ENCODE results near the gene CSTPP1.

The CSTPP1 gene

GRCh38 chr11:46970913-46971625, 34.5 kb downstream of the CSTPP1 start:
- H3K36me3 ChIP-seq (ENCODE audit: control insufficient read depth, low read length) = no peaks in the 10 kb centered on the region; the same call in 1 of the 2 replicates
- H3K4me2 ChIP-seq (ENCODE audit: low read length) = no peak overlapping the region
- no peak for TF ChIP-seq CTCF (IDR thresholded peaks at IDR 0.05; ENCODE audit: low read depth, low read length, poor library complexity, severe bottlenecking)
- TF ChIP-seq EZH2phosphoT487 (IDR thresholded peaks at IDR 0.05; ENCODE audit: borderline replicate concordance, low read length) = no peak
- H3K27me3 ChIP-seq (ENCODE audit: control insufficient read depth, low read length) = no peaks in the 10 kb centered on the region
- H4K20me1 ChIP-seq (ENCODE audit: control insufficient read depth, insufficient read depth, low read depth, low read length) = no peaks in the 10 kb centered on the region
- no peaks in the 10 kb centered on the region for H3F3A ChIP-seq (ENCODE audit: control insufficient read depth, insufficient read depth)
- H3K9me3 ChIP-seq (ENCODE audit: control insufficient read depth, insufficient read depth, low read length) = no peaks in the 10 kb centered on the region
- no peak overlapping the region for H3K4me3 ChIP-seq (ENCODE audit: low read length)
- no peak overlapping the region for H3K27ac ChIP-seq (ENCODE audit: low read depth, low read length)
- H3K79me2 ChIP-seq (ENCODE audit: control insufficient read depth, low read length) = no peaks in the 10 kb centered on the region
- H3K9me2 ChIP-seq (replicated peaks; ENCODE audit: control insufficient read depth, low read length) = no peaks in the 10 kb centered on the region
- H3K4me1 ChIP-seq (ENCODE audit: control insufficient read depth, low read length) = no peaks in the 10 kb centered on the region

GRCh38 chr11:46972343-46972742, 35.8 kb downstream of the CSTPP1 start:
- no peaks in the 10 kb centered on the region for H3K79me2 ChIP-seq (ENCODE audit: control insufficient read depth, low read length)
- TF ChIP-seq EZH2phosphoT487 (IDR thresholded peaks at IDR 0.05; ENCODE audit: borderline replicate concordance, low read length) = no peak
- H3K36me3 ChIP-seq (ENCODE audit: control insufficient read depth, low read length) = no peaks in the 10 kb centered on the region; the same call in 1 of the 2 replicates
- no peaks in the 10 kb centered on the region for H3K27me3 ChIP-seq (ENCODE audit: control insufficient read depth, low read length)
- H4K20me1 ChIP-seq (ENCODE audit: control insufficient read depth, insufficient read depth, low read depth, low read length) = no peaks in the 10 kb centered on the region
- H3K4me2 ChIP-seq (ENCODE audit: low read length) = no peak overlapping the region
- H3K27ac ChIP-seq (ENCODE audit: low read depth, low read length) = no peak overlapping the region
- no peaks in the 10 kb centered on the region for H3F3A ChIP-seq (ENCODE audit: control insufficient read depth, insufficient read depth)
- no peaks in the 10 kb centered on the region for H3K9me3 ChIP-seq (ENCODE audit: control insufficient read depth, insufficient read depth, low read length)
- H3K4me3 ChIP-seq (ENCODE audit: low read length) = no peak overlapping the region
- H3K9me2 ChIP-seq (replicated peaks; ENCODE audit: control insufficient read depth, low read length) = no peaks in the 10 kb centered on the region
- peaks cover 10% of the 10 kb centered on the region for H3K4me1 ChIP-seq (ENCODE audit: control insufficient read depth, low read length)

GRCh38 chr11:46972821-46973220, 36.3 kb downstream of the CSTPP1 start:
- Histone ChIP-seq H3F3A (ENCODE audit: control insufficient read depth, insufficient read depth) (no peaks in the 10 kb centered on the region), H3K9me3 (ENCODE audit: control insufficient read depth, insufficient read depth, low read length) (no peaks in the 10 kb centered on the region), H3K4me1 (ENCODE audit: control insufficient read depth, low read length) (peaks cover 11% of the 10 kb centered on the region), H3K27ac (ENCODE audit: low read depth, low read length) (no peak overlapping the region), H3K36me3 (ENCODE audit: control insufficient read depth, low read length) (no peaks in the 10 kb centered on the region; the same call in 1 of the 2 replicates), H3K4me3 (ENCODE audit: low read length) (no peak overlapping the region), H3K79me2 (ENCODE audit: control insufficient read depth, low read length) (no peaks in the 10 kb centered on the region), H3K4me2 (ENCODE audit: low read length) (no peak overlapping the region), H3K9me2 (replicated peaks; ENCODE audit: control insufficient read depth, low read length) (no peaks in the 10 kb centered on the region), H4K20me1 (ENCODE audit: control insufficient read depth, insufficient read depth, low read depth, low read length) (no peaks in the 10 kb centered on the region), H3K27me3 (ENCODE audit: control insufficient read depth, low read length) (no peaks in the 10 kb centered on the region)
- no peak for TF ChIP-seq EZH2phosphoT487 (IDR thresholded peaks at IDR 0.05; ENCODE audit: borderline replicate concordance, low read length)

GRCh38 chr11:46976182-46976854, 39.8 kb downstream of the CSTPP1 start:
- H4K20me1 ChIP-seq (ENCODE audit: control insufficient read depth, insufficient read depth, low read depth, low read length) = no peaks in the 10 kb centered on the region
- no peaks in the 10 kb centered on the region for H3K79me2 ChIP-seq (ENCODE audit: control insufficient read depth, low read length)
- H3K4me3 ChIP-seq (ENCODE audit: low read length) = no peak overlapping the region
- H3K9me3 ChIP-seq (ENCODE audit: control insufficient read depth, insufficient read depth, low read length) = no peaks in the 10 kb centered on the region
- no peaks in the 10 kb centered on the region for H3K9me2 ChIP-seq (replicated peaks; ENCODE audit: control insufficient read depth, low read length)
- no peaks in the 10 kb centered on the region for H3K27me3 ChIP-seq (ENCODE audit: control insufficient read depth, low read length)
- H3K27ac ChIP-seq (ENCODE audit: low read depth, low read length) = no peak overlapping the region
- no peak for TF ChIP-seq CTCF (IDR thresholded peaks at IDR 0.05; ENCODE audit: low read depth, low read length, poor library complexity, severe bottlenecking)
- TF ChIP-seq EZH2phosphoT487 (IDR thresholded peaks at IDR 0.05; ENCODE audit: borderline replicate concordance, low read length) = no peak
- no peaks in the 10 kb centered on the region; the same call in 1 of the 2 replicates for H3K36me3 ChIP-seq (ENCODE audit: control insufficient read depth, low read length)
- H3K4me2 ChIP-seq (ENCODE audit: low read length) = no peak overlapping the region
- H3K4me1 ChIP-seq (ENCODE audit: control insufficient read depth, low read length) = peaks cover 11% of the 10 kb centered on the region
- no peaks in the 10 kb centered on the region for H3F3A ChIP-seq (ENCODE audit: control insufficient read depth, insufficient read depth)

All from DOHH2 (cell line).